ENCODE data around the gene NTMT1.
A peak's percentile ranks its signal among the peaks of the same experiment; 100 is the strongest.
"Not testable (repeated sequence)": the region's sequence is repeated elsewhere in the genome, so short reads cannot be mapped to it uniquely, and the experiment has no call there.

NTMT1 gene

DNA sequence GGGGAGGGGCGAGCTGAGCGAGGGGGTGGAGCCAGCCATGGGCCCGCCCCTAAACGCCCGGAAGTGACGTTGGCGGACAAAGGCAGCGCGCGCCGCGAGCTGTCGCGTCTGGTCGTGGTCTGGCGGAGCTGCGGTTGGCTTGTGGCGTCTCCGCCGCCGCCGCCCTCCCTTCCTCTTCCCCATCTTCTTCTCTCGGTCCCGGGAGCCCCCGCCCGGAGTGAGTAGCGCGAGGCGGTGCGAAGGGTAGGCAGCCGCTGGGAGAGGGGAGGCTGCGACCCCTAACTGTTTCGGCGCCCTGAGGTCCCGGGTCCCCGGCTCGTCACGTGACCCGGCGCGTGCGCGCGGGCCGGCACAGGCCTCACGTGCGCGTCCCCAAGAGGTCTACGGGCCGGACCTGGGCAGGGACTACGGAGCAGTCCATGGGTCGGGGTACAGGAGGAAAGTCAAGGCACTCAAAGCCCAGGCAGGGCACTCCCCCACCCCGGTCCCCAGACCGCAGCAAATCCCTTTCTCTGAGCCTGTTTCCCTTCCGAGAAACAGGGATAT is at the start of gene NTMT1:
Gene NTMT1 (plus strand): TSS at position 85 of the 546 bp plus-strand sequence. CDS start 6,541 bp downstream, outside the sequence.
- DNase-seq = peak; percentile 57

DNA sequence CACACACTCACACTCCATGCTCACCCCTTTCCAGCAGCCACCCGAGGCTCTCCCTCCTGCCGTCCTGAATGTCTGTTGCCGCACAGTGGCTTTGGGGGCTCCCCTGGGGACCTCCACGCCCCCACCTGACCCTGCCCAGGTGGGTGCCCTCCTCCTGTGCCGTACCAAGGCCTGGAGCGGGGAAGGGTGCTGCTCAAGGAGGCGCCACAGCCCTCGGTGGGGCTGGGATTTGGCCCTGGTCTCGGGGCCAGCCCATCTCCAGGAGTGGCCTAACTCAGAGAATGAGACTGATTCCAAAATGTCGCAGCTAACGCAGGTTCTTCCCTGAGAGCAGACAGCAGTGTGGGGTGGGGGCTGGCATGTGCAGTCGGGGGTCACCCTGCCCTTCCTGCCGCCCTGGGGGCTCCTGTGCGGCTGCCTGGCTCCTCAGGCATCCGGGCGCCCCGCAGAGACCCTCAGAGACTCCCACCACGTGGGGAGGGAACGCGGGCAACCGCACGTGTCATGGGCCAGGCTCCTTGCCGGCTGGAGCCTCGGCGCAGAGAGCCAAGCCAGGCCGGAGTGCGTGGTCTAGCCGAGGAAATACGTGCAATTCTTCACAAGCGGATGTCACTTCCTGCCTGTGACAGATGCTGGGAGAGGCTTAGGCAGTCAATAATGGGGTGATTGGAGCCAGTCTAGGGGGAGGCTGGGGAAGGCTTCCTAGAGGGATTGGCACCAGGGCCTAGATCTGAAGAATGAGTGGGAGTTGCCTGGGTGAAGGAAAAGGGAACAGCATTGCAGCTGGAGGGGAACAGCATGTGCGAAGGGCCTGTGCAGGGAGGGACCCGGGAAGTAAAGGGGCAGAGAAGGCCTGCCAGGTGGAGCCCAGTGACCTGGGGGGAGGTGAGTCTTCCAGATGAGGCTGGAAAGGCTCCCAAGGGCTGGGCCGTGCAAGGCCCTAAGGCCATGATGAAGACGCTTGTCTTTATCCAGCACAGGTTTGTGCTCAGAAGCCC is 49.1 kb upstream of the NTMT1 start:
- DNase-seq = no peak

DNA sequence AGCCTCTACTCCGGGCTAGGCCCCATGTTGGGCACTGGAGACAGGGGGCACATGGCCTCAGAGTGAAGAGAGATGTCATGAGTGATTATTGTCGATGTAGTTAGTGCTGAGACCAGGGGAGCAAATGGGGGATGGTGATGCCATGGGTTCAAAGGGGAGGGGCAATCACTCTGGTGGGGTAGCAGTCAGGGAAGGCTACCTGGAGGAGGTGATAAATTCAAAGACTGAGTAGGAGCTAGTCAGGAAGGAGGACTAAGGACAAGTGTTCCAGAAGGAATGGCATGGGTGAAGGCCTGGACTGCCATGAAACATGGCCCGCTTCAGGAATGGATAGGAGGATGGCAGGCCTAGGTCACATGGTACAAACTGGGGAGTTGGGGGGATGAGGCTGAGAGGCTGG is 46.7 kb upstream of the NTMT1 start:
- DNase-seq = no peak

- DNase-seq = no peak
Observed at GRCh38 chr9:129580211-129580915, 45.6 kb upstream of the NTMT1 start.

- DNase-seq = no peak
Observed at GRCh38 chr9:129581505-129582189, 44.3 kb upstream of the NTMT1 start.

GRCh38 chr9:129582855-129583254 is 43.1 kb upstream of the NTMT1 start:
- no peak for DNase-seq

DNA sequence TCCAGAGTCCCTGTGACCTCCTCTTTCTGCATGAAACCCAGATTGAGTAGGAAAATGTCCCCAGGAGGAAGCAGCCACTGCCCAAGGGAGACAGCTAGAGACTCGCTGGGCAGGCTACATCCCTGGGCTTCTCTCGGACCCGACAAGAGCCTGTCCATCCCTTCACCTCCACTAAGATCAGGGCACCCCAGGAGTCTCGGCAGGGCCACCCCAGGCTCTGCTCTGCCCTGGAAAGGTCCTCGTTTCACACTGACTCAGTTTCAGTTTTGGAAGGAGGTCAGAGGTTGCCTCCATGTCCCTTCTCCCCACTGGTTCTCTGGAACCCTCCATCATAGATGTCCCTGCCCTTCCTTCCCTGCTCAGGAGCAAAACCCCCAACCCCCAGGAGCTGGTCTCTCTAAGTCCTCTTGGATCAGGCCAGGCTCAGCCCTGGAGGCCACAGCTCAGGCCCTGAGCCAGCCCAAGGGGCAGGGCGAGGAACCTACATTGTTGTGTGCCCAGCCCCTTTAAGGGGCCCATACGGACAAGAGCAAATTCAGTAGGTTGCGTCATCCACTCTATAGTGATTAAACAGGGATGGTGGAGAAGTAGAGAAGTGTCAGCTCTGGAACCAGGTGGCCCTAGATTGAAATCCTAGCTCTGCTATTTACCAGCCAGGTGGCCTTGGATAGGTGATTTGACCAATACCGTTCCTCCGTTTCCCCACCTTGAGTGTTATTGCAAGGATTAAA is 42.5 kb upstream of the NTMT1 start:
- no peak for DNase-seq

DNA sequence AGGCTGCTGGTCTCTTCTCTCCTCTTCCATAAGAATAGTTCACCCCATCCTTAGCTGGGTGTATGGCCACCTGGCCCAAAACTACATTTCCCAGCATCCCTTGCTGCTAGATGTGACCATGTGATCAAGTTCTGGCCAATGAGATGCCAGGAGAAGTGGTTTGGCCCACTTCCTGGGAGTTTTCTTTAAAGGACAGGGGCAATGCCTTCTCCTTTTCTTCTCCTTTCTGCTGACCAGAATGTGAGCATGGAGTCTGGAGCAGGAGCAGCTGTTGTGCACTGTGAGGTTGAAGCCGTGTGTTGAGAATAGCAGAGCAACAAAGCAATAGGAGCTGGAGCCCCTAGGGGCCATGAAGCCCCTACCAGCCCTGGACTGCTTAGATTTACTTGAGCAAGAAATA is 41.8 kb upstream of the NTMT1 start:
- no peak for DNase-seq

GRCh38 chr9:129585352-129585751 is 40.6 kb upstream of the NTMT1 start:
- DNase-seq = no peak

DNA sequence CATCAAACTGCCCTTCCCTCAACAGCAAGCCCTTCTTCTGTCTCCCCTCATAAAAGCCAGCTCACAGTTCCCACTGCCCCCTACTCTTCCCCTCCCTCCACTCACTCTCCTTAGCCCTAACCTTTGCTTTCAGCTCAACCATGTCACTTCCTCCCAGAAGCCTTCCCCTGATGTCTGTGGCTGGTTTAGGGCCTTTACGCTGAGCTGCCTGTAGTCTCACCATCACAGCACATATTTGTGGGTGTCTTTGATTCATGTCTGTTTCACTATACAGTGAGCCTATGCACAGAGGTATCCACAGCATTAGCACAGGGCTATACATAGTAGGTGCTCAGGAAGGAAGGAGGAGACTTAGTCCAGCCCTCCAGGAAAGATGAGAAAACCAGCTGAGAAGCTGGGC is 39.7 kb upstream of the NTMT1 start:
- DNase-seq = no peak

DNA sequence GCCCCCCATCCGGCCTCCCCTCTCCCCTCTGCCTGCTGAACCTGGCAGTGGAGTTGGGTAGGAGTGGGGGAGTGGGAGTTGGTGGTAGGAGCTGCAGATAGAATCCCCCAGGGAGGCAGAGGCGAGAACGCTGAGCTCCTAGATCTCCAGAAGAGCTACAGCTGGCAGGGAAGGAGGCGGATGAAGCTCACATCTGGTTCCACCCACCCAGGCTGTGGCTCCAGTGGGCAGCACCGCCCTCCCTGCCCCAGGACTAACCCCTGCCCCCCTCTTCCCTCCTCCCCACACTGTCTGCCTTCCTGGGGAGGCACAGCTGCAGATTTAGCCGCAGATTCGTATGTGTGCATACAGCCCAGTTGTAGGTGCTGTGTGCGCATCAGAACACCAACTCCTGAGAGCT is 39.3 kb upstream of the NTMT1 start:
- DNase-seq = no peak

DNA sequence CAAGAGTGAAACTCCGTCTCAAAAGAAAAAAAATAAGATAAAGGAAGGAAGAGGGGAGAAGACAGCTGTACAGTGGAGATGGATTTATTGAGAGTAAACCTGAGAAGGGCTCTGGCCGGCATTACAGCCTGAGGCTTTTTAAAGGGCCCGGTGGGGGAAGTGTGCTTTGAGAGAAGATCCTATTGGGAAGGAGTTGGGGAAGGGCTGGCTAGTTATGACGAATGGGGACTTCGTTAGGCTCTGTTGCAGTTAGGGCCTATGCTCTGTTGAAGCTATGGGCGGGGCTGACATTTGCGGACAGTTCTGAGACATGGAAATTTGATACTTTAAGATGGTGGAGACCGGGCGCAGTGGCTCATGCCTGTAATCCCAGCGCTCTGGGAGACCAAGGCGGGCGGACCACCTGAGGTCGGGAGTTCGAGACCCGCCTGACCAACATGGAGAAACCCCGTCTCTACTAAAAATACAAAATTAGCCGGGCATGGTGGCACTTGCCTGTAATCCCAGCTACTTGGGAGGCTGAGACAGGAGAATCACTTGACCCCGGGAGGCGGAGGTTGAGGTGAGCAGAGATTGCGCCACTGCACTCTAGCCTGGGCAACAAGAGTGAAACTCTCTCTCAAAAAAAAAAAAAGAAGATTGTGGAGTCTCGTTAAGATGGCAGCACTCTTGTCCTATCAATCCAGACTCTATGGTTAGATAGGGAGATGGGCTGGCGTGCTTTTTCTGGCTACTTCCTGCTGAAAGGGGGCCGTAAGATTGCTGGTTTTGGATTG is 38.3 kb upstream of the NTMT1 start:
- DNase-seq = no peak

DNA sequence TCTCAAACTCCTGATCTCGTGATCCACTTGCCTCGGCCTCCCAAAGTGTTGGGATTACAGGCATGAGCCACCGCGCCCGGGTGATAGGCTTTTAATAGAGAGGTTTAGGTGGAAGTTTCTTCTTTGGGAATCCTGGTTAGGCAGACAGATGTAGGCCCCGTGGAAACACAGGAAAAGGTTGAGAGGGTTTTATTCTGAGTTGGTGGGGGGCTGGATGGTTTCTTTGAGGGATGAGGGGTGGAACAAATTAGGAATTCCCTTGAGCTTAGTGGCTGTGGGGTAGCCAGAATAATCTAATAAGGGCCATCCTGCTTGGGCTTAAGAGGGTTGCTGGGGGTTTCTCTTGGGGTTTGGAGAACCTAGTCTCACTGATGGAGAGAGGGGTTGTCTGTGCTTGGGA is 35.5 kb upstream of the NTMT1 start:
- no peak for DNase-seq

- DNase-seq = no peak
Observed at GRCh38 chr9:129591916-129592315, 34.0 kb upstream of the NTMT1 start.

DNA sequence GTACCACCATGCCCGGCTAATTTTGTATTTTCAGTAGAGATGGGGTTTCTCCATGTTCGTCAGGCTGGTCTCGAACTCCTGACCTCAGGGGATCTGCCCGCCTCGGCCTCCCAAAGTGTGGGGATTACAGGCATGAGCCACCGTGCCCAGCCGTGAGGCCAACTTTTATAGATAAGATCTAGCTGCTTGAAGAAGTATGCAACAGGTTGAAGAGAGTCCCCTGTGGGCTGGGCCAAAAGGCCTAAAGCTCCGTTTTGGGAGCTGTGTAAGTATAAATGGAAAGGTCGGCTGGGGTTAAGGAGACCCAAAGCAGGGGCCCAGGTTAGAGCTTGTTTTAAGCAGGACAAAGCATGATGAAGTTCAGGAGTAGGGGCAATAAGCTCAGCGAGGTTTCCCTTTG is 33.2 kb upstream of the NTMT1 start:
- DNase-seq = not testable (repeated sequence)

DNA sequence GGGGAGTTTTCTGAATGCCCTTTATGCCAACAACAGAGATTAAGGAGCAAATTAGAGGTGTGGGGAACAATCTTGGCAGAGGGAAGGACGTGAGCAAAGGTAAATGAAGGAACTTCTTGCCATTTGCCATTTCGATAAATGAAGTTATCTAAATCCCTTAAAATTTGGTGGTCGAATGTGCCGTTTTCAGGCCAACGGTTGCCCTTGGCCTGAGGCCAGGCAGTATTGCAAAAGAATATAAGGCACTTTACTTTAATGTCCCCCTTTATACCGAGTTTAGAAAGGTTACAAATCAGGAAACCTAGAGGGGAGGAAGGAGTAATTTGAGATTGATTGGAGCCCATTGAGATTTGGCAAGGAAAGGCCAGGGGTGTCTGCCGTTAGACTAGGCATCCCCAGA is 31.3 kb upstream of the NTMT1 start:
- DNase-seq = no peak

GRCh38 chr9:129595311-129595741 is 30.6 kb upstream of the NTMT1 start:
- no peak for DNase-seq

DNA sequence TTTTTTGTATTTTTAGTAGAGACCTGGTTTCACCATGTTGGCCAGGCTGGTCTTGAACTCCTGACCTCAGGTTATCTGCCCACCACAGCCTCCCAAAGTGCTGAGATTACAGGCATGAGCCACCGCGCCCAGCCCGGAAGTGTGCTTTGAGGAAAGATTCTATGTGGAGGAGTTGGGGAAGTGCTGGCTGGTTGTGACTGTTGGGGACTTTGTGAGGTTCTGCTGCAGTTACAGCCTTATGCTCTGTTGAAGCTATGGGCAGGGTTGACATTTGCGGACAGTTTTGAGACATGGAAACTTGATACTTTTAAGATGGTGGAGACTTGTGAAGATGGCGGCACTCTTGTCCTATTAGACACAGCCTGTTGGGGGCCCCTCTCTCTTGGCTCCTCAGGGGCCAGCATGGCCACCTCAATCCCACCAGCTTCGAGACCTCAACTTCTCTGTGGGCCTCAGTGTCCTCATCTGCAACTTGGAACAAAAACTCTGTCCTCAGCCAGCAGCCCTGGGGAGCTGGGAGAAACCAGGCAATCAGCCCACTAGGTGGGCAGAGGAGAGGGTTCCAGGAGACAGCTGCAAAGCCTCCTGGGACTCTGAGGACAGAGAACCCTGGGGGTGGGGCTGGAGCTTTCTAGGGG is 29.9 kb upstream of the NTMT1 start:
- no peak for DNase-seq

DNA sequence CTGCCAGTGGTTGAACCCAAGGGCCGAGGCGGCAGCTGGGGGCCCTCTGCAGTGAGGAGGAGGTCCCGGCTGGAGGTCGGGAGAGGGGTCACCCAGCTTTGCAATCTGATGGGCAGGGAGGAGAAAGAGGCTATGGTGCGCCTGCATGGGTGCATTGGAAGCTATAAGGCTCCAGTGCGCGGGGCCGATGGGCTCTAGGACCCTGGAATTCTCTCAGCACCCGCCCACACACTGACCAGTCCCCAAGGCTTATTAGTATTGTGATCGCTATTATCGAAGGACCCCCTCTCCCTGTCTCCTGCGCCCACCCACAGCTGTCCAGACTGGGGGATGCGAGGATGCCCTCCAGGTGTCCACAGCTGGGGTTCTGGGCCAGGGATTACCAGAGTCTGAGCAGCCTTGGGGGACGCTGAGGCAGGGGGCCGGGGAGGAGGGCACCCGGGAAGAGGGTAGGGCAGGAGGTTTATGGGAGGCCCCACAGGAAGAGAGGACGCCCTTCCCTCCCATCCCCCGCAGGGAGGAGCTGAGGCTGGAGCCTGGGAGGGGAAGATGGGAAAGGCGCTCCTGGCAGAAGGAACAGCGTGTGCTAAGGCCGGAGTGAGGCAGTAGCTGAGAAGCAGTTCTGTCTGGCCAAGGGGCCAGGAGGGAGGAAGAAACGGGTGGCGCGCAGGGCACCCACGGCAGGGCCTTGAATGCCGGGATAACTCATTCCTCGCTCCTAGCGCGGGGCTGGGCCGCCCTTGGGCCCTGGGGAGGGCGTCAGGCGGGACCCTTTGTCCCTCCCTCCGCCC is 29.2 kb upstream of the NTMT1 start:
- DNase-seq = no peak

Measured in DMS79 treated with DMSO at 0.1 percent for 48 hours (cell line).